GM21619 (cell line): Measurements from ENCODE around the gene MMP25.

Experiments
- ATAC-seq: cut with Tn5 transposase; IDR thresholded peaks from one replicate; pipeline ENCODE4 v1.9.1; 2021; ENCODE audit not compliant: unreplicated experiment

MMP25 gene

GRCh38 chr16:3089717-3090592, 43.6 kb downstream of the MMP25 start:
- ATAC-seq, result no peak

GRCh38 chr16:3091551-3091950, 45.2 kb downstream of the MMP25 start:
- ATAC-seq, result no peak

DNA sequence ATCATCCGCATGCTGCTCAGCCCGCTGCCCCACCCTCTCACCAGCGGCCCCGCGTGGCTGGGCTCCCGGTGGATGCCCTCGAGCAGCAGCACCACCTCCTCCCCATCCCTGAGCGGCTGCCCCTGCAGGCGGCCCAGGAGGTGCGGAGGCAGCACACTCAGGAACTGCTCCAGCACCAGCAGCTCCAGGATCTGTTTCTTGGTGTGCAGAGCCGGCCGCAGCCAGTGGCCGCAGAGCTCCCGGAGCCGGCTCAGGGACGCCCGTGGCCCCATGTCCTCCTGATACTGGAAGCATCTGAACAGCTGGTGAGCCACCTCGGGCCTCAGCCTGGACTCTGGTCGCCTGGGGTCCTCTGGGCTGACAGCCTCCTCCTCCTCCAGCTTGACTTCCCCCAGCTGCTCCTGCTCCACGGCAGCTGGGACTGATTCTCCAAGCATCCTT, 46.2 kb downstream of the MMP25 start:
- ATAC-seq, result no peak

DNA sequence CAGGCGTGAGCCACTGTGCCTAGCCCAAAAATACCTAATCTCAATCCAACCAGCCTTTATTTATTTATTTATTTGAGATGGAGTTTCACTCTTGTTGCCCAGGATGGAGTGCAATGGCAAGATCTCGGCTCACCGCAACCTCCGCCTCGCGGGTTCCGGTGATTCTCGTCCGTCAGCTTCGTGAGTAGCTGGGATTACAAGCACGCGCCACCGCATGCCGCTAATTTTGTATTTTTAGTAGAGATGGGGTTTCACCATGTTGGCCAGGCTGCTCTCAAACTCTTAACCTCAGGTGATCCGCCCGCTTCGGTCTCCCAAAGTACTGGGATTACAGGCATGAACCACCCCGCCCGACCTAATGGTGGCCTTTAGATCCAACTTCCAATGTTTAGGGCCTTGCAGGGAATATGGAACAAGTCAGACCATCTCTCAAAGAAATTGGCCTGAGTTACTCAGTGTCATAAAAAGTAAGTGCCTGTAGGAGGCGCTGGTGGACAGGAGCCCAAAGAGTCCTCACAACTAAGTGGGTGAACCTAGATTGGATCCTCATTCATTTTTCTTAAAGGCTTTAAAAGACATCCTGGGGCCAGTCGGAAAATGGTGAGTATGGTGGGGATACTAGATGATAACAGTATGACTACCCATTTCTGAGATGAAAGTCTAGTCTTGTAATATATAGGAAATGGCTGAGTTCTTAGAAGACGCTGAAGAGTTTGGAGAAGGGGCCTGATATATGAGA, 48.1 kb downstream of the MMP25 start:
- ATAC-seq, result no peak

GRCh38 chr16:3095869-3096268, 49.5 kb downstream of the MMP25 start:
- peak; percentile 60 for ATAC-seq

DNA sequence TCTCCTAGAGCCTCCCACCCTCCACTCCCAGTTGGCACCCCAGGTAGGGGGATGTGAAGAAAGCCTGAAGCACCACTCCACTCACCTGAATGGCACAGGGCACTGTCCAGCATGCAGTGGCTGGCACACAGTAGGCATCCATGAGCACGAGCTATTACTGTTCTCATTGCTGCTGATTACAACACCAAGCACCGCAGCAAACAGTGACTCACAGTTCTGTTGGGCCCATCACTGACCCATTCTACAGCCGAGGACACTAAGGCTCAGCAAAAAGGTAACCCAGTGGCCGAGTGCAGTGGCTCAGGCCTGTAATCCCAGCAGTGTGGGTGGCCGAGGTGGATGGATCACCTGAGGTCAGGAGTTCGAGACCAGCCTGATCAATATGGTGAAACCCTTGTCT, 50.0 kb downstream of the MMP25 start:
- no peak for ATAC-seq

- no peak for ATAC-seq
Observed at GRCh38 chr16:3097266-3097665, 50.9 kb downstream of the MMP25 start.

DNA sequence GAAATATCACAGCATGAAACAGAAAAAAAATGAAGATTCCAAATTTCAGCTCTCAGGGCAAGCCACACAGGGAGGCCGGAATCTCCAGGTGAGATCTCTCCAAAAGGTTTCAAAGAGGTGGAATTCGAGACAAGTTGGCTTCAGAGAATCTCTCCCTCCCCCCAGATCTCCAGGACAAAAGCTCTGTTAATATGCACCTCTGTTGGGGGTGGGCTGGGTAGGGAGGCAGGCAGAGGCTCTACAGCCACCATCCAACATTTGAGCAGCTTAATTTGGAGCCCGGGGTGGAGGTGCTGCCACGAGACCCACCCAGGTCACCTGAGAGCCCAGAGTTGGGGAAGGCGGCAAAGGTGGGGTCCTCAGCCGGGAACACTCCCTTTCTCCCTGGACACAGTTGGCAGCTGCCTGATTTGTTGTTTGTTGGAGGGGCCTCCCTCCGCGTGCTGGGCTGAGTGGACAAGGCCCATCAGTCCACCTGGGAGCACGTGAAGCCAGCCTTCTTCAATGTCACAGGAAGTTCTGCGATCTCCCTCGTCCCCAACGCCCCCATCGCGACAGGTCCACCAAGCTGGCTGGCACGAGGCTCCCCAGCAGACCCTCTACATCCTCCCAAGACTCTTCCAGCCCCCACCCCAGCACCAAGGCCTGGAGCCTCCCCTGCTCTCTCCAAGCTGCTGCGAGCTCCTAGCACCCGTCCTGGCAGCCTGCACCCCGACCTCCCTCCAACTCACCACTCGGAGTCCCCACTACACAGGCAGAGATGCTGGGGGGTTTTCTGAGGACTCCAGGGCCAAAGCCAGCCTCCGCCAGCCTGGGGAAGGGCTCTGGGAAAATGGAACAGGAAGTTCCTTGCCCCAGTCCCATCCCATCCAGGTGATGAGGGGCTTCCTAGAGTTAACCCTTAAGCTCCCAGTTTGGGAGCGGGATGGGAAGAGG, 52.4 kb downstream of the MMP25 start, which contains the start of gene ZSCAN10:
Gene ZSCAN10 (minus strand): TSS at position 836 of the 936 bp plus-strand sequence. CDS start 6,357 bp downstream, outside the sequence.
- ATAC-seq, result no peak

DNA sequence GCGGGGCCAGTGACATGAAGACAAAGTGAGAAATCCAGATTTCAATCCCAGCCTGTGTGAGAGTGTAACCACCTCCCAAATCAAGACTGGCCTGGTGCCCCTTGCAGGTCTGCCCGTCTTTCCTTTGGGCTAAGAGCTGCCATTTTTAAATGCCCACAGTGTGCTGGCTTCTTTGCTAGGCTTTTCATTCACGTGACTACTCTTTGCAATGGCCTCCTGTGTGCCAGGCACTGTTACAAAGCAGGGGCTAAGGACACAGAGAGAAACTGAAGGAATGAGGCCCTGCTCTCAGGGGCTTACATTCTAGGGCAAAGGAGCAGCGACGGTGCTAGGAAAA, 53.0 kb downstream of the MMP25 start:
- ATAC-seq, result no peak

DNA sequence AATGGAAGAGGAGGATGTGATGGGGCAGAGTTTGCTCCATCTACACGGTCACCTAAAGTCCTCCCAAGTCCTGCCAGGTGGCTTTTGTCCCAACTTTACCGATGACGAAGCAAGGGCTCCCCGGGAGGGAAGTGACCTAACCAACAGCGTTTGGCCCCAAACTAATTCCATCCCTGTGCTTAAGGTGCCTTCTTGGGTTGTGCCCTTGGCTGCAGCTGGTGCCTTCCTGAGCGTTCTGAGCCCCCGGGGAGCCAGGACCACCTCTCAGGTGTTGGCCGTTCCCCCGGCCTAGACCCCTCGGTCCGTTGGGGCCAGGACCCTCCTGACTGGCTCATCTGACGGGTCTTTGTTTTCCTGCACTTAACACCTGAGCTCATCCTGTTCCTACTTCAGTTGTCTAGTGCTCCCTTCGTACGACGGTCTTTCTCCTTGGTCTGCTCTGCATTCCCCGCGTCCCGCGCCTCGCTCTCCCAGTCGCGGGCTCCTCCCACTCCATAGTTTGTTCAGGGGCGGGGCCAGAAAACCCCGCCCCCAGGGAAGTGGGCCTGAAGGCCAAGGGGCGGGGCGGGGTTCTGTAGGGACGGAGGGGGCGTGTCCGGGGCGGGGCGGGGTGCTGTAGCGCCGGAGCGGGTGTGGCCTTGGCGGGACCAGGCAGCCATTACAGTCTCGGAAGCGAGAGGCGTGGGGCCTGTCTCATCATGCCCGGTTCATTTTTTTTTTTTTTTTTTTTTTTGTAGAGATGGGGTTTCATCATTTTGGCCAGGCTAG, 53.6 kb downstream of the MMP25 start:
- ATAC-seq, result peak; percentile 52

DNA sequence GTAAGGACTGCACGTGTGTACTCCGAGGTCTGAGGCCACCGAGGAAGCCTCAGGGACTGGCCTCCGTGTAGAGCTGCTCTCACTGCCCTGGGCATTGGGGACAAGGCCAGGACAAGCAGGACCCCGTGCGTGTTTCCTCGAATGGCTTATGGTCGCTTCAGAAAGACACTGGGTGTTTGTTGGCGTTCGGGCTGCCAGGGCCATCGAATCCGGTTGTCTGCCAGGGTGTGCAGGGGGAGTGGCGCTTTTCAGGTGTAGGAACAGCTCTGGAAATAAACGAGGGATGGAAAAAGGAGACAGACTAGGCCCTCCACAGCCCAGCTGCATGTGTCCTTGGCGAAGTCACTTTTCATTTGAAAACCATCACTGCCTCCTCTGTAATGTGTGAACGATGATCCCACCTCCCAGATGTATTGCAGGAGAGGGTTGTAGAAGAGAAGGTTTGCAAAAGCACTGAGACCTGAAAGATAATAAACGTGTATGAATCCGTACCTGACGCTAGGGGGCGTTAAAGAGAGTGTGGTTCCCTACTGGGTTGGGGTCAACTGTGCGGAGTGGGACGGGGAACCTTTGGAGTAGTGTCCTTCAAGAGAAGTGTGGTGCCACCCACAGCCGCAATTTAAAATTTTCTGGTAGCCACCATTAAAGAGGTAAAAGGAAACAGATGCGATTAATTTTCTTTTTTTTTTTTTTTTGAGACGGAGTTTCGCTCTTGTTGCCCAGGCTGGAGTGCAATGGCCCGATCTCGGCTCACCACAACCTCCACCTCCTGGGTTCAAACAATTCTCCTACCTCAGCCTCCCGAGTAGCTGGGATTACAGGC, 54.9 kb downstream of the MMP25 start:
- no peak for ATAC-seq

- ATAC-seq, result no peak
Observed at GRCh38 chr16:3101841-3102470, 55.6 kb downstream of the MMP25 start.

DNA sequence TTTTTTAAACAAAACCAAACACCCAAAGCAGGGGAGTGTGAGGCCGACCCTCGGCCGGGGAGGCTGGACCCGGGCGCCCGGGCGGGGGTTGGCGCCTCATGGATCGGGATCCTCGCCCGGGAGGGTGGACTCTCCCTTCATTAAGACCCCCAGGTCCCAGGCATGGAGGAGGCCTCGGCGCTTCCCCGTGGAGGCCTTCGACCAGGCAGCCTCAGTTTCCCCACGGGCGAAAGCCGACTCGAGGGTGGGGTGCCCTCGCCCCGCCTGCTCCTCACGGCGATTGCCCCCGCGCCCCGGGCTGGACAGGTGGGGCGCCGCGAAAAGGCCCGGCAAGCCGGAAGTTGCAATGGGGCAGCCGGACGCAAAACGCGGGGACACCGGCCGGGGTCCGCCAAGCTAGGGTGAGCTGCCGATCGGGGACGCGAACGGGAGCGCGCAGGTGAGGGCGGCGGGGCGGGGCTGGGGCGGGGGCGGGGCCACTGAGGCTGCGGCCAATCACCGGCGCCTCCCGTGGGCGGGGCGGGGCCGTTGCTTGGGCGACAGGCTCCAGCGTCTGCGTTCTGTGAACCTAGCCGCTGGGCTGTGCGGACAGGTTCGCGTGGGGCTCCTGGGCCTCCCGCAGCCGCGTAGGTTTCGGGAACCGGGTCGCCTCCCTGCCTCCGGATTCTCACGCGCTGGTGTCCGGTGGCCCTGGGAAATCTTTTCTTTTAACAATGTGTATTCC, 60.0 kb downstream of the MMP25 start:
- ATAC-seq, result peak; percentile 82
